ENCODE measurements around the gene MON1A. TPM values are rescaled to one million over a fixed set of nuclear protein-coding genes. Genes with fewer than 3 reads are reported as not detected.

MON1A gene
- total and polyA plus RNA-seq, 2 experiments from 2014 or later: 6.4 to 12.1 TPM

GRCh38 chr3:49873623-49874022 lies 56.0 kb downstream of the MON1A start (continued):
- TF ChIP-seq ZNF462 (CRISPR knock-in tag; IDR thresholded peaks at IDR 0.05) (no peak), JUNB (IDR thresholded peaks at IDR 0.05; ENCODE audit: unreplicated experiment) (no peak), CREB1 (CRISPR knock-in tag; IDR thresholded peaks at IDR 0.05; ENCODE audit: low read depth) (no peak), POLR2AphosphoS5 (IDR thresholded peaks at IDR 0.05; ENCODE audit: low read depth) (no peak)

- H3K9me3 Mint-ChIP-seq: no peaks in the 10 kb centered on the region
- no peaks in the 10 kb centered on the region for H4K20me1 ChIP-seq (replicated peaks; ENCODE audit: insufficient read depth)
- H3K27ac Mint-ChIP-seq: no peak overlapping the region
- H3F3A ChIP-seq (replicated peaks; ENCODE audit: low read depth): 0 out of 2 replicates have a peak, but pooled peaks cover 10% of the 10 kb centered on the region
- peaks cover 9% of the 10 kb centered on the region for H3K4me1 ChIP-seq (ENCODE audit: insufficient read depth)
- no peak for DNase-seq (ENCODE audit: low spot score)
- H3K4me3 Mint-ChIP-seq: no peak overlapping the region
- peaks cover 11% of the 10 kb centered on the region for H3K27me3 Mint-ChIP-seq (ENCODE audit: insufficient read depth, low read depth, poor library complexity)
- no peak overlapping the region for H3K4me2 ChIP-seq
- no peaks in the 10 kb centered on the region for H3K36me3 ChIP-seq (ENCODE audit: insufficient read depth)
- no peaks in the 10 kb centered on the region for H3K27me3 ChIP-seq (ENCODE audit: insufficient read depth)
- H3K79me2 ChIP-seq (replicated peaks; ENCODE audit: insufficient read depth): peaks cover 8% of the 10 kb centered on the region
- H3K4me1 Mint-ChIP-seq: peaks cover 14% of the 10 kb centered on the region
- no peak for ATAC-seq
- H3K27ac ChIP-seq (ENCODE audit: low read depth): no peak overlapping the region
- no peak overlapping the region for H3K4me3 ChIP-seq
- no peaks in the 10 kb centered on the region for H3K36me3 Mint-ChIP-seq (ENCODE audit: low read depth)
- H2AFZ ChIP-seq: no peak overlapping the region
- no peaks in the 10 kb centered on the region for H3K9me2 ChIP-seq (ENCODE audit: insufficient read depth)
- TF ChIP-seq EZH2 (IDR thresholded peaks at IDR 0.05; ENCODE audit: low read depth, unreplicated experiment) (no peak), STAT1 (IDR thresholded peaks at IDR 0.05; ENCODE audit: unreplicated experiment) (no peak), EZH2phosphoT487 (IDR thresholded peaks at IDR 0.05; ENCODE audit: unreplicated experiment) (no peak), ETS1 (IDR thresholded peaks at IDR 0.05) (no peak), CREB1 (CRISPR knock-in tag; IDR thresholded peaks at IDR 0.05; ENCODE audit: low read depth) (no peak), CTCF (conservative IDR thresholded peaks at IDR 0.05; ENCODE audit: low read depth in 2 of 2) (no peak)
Measured at GRCh38 chr3:49872801-49873281, 56.8 kb downstream of the MON1A start.

All from GM23338 (cell line).